Transverse colon (tissue), 4 donors: ENCODE measurements around the gene LRRC4B. TPM values are rescaled to one million over a fixed set of nuclear protein-coding genes. Genes with fewer than 3 reads are reported as not detected.

ENCODE experiments used
- DNase-seq: peaks from one replicate; pipeline ENCODE4 v3.0.0-alpha.2; 2019
- H3K27ac ChIP-seq, 4 donors: fragments of 200-600 bp; sonication (generic); 2 replicates each; pipeline ENCODE4 v1.5.1; 2016 to 2018; ENCODE audit warnings: inconsistent platforms in 4 of 4
- H3K27me3 ChIP-seq: fragments of 200-600 bp; sonication (generic); 2 replicates; pipeline ENCODE4 v1.5.1; 2017; ENCODE audit warnings: inconsistent platforms
- H3K36me3 ChIP-seq, 4 donors: fragments of 200-600 bp; sonication (generic); 2 replicates each; pipeline ENCODE4 v1.5.1; 2017 to 2019; ENCODE audit warnings: inconsistent platforms in 4 of 4
- H3K4me1 ChIP-seq, 4 donors: fragments of 200-600 bp; sonication (generic); 2 replicates each; pipeline ENCODE4 v1.5.1; 2017 to 2020; ENCODE audit warnings: inconsistent platforms in 4 of 4
- H3K4me3 ChIP-seq, 4 donors: fragments of 200-600 bp; sonication (generic); 1 replicate in 1 of 4; 2 replicates in 3 of 4; pipeline versions ENCODE4 v1.5.1 to v1.6.1; 2017 to 2019; ENCODE audit warnings: inconsistent platforms in 4 of 4
- H3K9me3 ChIP-seq, 2 donors: fragments of 200-600 bp; sonication (generic); 2 replicates each; pipeline ENCODE4 v1.5.1; 2017 to 2019; ENCODE audit warnings: inconsistent platforms in 2 of 2
- EP300 ChIP-seq: sonication (generic); formaldehyde crosslinking; IDR thresholded peaks from one replicate; pipeline ENCODE4 v1.6.1; 2017; ENCODE audit warnings: antibody characterized with exemption, low read depth
- POLR2A ChIP-seq: fragments of 450-650 bp; IDR thresholded peaks from one replicate; pipeline ENCODE4 v1.6.1; 2016; ENCODE audit warnings: antibody characterized with exemption, mild to moderate bottlenecking, moderate library complexity
- POLR2AphosphoS5 ChIP-seq, 3 donors: sonication (generic); formaldehyde crosslinking; IDR thresholded peaks; one replicate each; pipeline ENCODE4 v1.6.1; 2016; ENCODE audit warnings: antibody characterized with exemption in 3 of 3
- WGBS, 2 donors: methylation state at CpG; one replicate each; pipeline ENCODE4 v1.1.5; 2018; ENCODE audit warnings: low coverage in 1 of 2; 5-methylcytosine and 5-hydroxymethylcytosine counted together
- in situ Hi-C, 4 donors: fragments of 200-750 bp; cut with MboI; loops; one replicate each; pipeline versions ENCODE4 v1.15.0 to v1.15.1; 2017; ENCODE audit warnings: low sequenced_read_pairs in 3 of 4, low pct_ligation_motif_present in 1 of 4, low pct_unique_long_range_greater_than_20kb in 1 of 4
- intact Hi-C: fragments of 100-400 bp; cut with DNase I; formaldehyde crosslinking; loops from one replicate; pipeline ENCODE4 v1.15.1; 2023; ENCODE audit warnings: low total_unique reads
- total RNA-seq, 4 donors: library from RNA; depleted of rRNA; stranded (reverse); fragments of >200 nt; gene quantifications; one replicate each; pipeline ENCODE4 v1.1.0, GENCODE V29; 2016
- TF ChIP-seq, protein P1 (sequence below), 5 experiments: fragments of 200-600 bp in 3 of 5; fragments of 450-650 bp in 2 of 5; sonication (generic) in 3 of 5; IDR thresholded peaks; 1 replicate in 2 of 5; 2 replicates in 3 of 5; pipeline ENCODE4 v1.5.1; 2016 to 2017; ENCODE audit warnings: antibody characterized with exemption in 5 of 5, inconsistent platforms in 3 of 5, mild to moderate bottlenecking in 2 of 5, moderate library complexity in 1 of 5

LRRC4B gene
- total RNA-seq, 4 donors from 2014 or later = 0.37 to 1.4 (median 0.91) TPM

DNA sequence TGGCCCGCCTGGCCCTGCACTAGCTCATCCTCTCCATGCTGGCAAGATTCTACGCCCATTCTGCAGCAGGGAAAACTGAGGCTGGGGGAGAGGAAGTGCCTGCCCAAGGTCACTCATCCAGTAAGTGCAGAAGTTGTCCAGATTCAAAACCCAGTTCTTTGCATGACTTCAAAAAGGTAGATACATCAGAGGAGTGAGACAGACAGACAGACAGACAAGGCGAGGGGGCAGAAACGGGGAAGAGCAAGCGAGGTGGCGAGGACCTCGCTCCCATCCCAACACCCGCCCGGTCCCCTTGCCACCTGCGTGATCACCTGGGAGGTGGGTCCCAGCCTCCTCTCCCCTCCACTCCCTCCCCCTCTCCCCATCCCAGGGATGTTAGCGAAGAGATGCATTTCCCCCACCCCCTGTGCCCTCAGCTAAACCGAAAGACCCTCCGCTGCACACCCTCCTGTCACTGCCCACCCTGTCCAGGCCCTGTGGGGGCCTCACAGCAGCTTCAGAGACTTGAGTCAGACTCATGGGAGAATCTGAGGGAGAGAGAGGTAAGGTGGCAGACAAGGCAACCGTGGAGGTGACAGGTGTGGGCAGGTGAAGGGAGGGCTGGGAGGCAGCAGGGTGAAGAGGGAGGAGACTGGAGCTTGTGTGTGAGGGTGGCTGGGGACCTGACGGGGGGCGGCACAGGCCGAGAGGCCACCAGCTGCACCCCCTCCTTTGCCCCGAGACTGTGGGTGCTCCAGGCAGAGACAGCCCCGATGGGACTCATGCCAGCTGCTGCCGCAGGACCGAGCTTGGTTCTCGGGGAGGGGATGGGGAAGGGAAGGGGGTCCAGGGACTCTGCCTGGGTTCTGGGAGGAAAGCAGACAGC lies 18.9 kb downstream of the LRRC4B start:
- in situ Hi-C loops = loop anchor here in 3 of 4 donors (10.0 to 25.0 kb wide), 2 partner anchors 236 to 238 kb away; partner anchors contain the start of gene ACP4 (in 2 of the 3)

GRCh38 chr19:50548191-50549058 lies 19.8 kb downstream of the LRRC4B start:
- 80% methylated on average over 45 of the region's 45 CpGs; no CpG with 5 or more reads in 1 of the 2 donors for WGBS, 2 donors
- H3K9me3 ChIP-seq = no peaks in the 10 kb centered on the region
- H3K4me3 ChIP-seq = no peak overlapping the region
- TF ChIP-seq POLR2AphosphoS5 (IDR thresholded peaks at IDR 0.05) = no peak
- no peak for TF ChIP-seq POLR2A
- no peak for TF ChIP-seq EP300
- TF ChIP-seq, protein P1, sequence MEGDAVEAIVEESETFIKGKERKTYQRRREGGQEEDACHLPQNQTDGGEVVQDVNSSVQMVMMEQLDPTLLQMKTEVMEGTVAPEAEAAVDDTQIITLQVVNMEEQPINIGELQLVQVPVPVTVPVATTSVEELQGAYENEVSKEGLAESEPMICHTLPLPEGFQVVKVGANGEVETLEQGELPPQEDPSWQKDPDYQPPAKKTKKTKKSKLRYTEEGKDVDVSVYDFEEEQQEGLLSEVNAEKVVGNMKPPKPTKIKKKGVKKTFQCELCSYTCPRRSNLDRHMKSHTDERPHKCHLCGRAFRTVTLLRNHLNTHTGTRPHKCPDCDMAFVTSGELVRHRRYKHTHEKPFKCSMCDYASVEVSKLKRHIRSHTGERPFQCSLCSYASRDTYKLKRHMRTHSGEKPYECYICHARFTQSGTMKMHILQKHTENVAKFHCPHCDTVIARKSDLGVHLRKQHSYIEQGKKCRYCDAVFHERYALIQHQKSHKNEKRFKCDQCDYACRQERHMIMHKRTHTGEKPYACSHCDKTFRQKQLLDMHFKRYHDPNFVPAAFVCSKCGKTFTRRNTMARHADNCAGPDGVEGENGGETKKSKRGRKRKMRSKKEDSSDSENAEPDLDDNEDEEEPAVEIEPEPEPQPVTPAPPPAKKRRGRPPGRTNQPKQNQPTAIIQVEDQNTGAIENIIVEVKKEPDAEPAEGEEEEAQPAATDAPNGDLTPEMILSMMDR (IDR thresholded peaks at IDR 0.05) = no peak
- intact Hi-C loops = no loop called here
- peaks cover 0 to 4% (median 0%) of the 10 kb centered on the region in 4 donors for H3K4me1 ChIP-seq
- in situ Hi-C loops = loop anchor here in 3 of 4 donors (10.0 to 25.0 kb wide), 2 partner anchors 236 to 239 kb away; partner anchors contain the start of gene ACP4 (in 2 of the 3)
- no peak overlapping the region for H3K27ac ChIP-seq
- no peaks in the 10 kb centered on the region for H3K36me3 ChIP-seq
- H3K27me3 ChIP-seq = peaks cover 41% of the 10 kb centered on the region
- DNase-seq = no peak

More for the DNA sequence above, 18.9 kb downstream of the LRRC4B start:
- H3K4me3 ChIP-seq = no peak overlapping the region
- TF ChIP-seq POLR2A = no peak
- no peak for TF ChIP-seq EP300
- TF ChIP-seq, protein P1 (IDR thresholded peaks at IDR 0.05) = no peak
- TF ChIP-seq POLR2AphosphoS5 (IDR thresholded peaks at IDR 0.05) = no peak
- no peak for DNase-seq
- H3K36me3 ChIP-seq = no peaks in the 10 kb centered on the region
- H3K4me1 ChIP-seq = peaks cover 0 to 4% (median 0%) of the 10 kb centered on the region in 4 donors
- no peaks in the 10 kb centered on the region for H3K9me3 ChIP-seq
- H3K27me3 ChIP-seq = peaks cover 47% of the 10 kb centered on the region
- WGBS, 2 donors = 74% methylated on average over 22 of the region's 22 CpGs; no CpG with 5 or more reads in 1 of the 2 donors
- intact Hi-C loops = no loop called here
- no peak overlapping the region for H3K27ac ChIP-seq

GRCh38 chr19:50547385-50548190 lies 20.6 kb downstream of the LRRC4B start:
- H3K36me3 ChIP-seq = no peaks in the 10 kb centered on the region
- peaks cover 0 to 4% (median 0%) of the 10 kb centered on the region in 4 donors for H3K4me1 ChIP-seq
- H3K27ac ChIP-seq = no peak overlapping the region
- H3K9me3 ChIP-seq = no peaks in the 10 kb centered on the region
- in situ Hi-C loops (loop anchor here in 3 of 4 donors (10.0 to 25.0 kb wide), 2 partner anchors 237 to 240 kb away; partner anchors contain the start of gene ACP4 (in 2 of the 3)), intact Hi-C loops (no loop called here)
- H3K27me3 ChIP-seq = peaks cover 33% of the 10 kb centered on the region
- TF ChIP-seq, protein P1 (IDR thresholded peaks at IDR 0.05) = no peak
- TF ChIP-seq POLR2AphosphoS5 (IDR thresholded peaks at IDR 0.05) (no peak), EP300 (no peak), POLR2A (no peak)
- WGBS, 2 donors = 68 to 80% methylated on average over 3 to 18 of the region's 18 CpGs
- no peak for DNase-seq
- H3K4me3 ChIP-seq = no peak overlapping the region
